ENCODE results near the gene CAT.

Gene CAT

DNA sequence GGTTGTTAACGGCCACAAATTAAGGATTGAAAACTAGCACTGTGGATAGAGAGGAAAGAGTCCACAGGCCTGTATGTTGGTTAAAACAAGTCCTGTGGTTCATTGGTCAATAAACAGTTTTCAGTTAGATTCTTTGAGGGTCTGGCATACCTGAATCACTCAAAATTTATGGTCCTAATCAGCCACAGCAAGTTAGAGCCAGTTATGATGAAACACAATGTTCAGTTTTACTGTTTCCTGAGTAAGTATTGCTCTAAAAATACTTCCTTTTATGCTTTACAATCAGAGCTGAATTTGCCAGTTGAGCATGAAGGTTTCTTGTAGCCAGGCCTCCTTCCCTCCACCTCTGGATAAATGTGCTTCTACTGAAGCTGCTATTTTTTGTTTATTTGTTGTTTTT, 12.9 kb upstream of the CAT start:
- Histone ChIP-seq H3K9ac (ENCODE audit: low read length) (no peak overlapping the region), H3K4me1 (ENCODE audit: control insufficient read depth, low read depth, low read length) (no peaks in the 10 kb centered on the region), H3K27me3 (ENCODE audit: control insufficient read depth, insufficient read depth, low read length) (no peaks in the 10 kb centered on the region), H3K27ac (ENCODE audit: low read length) (no peak overlapping the region), H3K4me3 (ENCODE audit: low read length) (no peak overlapping the region), H3K9me3 (ENCODE audit: control insufficient read depth, low read depth, low read length) (no peaks in the 10 kb centered on the region), H3K36me3 (ENCODE audit: control insufficient read depth, low read depth, low read length) (no peaks in the 10 kb centered on the region)

- Histone ChIP-seq H3K4me1 (ENCODE audit: control insufficient read depth, low read depth, low read length) (no peaks in the 10 kb centered on the region), H3K9ac (ENCODE audit: low read length) (no peak overlapping the region), H3K36me3 (ENCODE audit: control insufficient read depth, low read depth, low read length) (no peaks in the 10 kb centered on the region), H3K4me3 (ENCODE audit: low read length) (no peak overlapping the region), H3K9me3 (ENCODE audit: control insufficient read depth, low read depth, low read length) (no peaks in the 10 kb centered on the region), H3K27me3 (ENCODE audit: control insufficient read depth, insufficient read depth, low read length) (no peaks in the 10 kb centered on the region), H3K27ac (ENCODE audit: low read length) (no peak overlapping the region)
Measured at GRCh38 chr11:34426766-34427185, 12.0 kb upstream of the CAT start.

GRCh38 chr11:34427186-34427805, 11.4 kb upstream of the CAT start:
- Histone ChIP-seq H3K9ac (ENCODE audit: low read length) (no peak overlapping the region), H3K4me3 (ENCODE audit: low read length) (no peak overlapping the region), H3K9me3 (ENCODE audit: control insufficient read depth, low read depth, low read length) (no peaks in the 10 kb centered on the region), H3K27me3 (ENCODE audit: control insufficient read depth, insufficient read depth, low read length) (no peaks in the 10 kb centered on the region), H3K27ac (ENCODE audit: low read length) (no peak overlapping the region), H3K36me3 (ENCODE audit: control insufficient read depth, low read depth, low read length) (no peaks in the 10 kb centered on the region), H3K4me1 (ENCODE audit: control insufficient read depth, low read depth, low read length) (no peaks in the 10 kb centered on the region)

DNA sequence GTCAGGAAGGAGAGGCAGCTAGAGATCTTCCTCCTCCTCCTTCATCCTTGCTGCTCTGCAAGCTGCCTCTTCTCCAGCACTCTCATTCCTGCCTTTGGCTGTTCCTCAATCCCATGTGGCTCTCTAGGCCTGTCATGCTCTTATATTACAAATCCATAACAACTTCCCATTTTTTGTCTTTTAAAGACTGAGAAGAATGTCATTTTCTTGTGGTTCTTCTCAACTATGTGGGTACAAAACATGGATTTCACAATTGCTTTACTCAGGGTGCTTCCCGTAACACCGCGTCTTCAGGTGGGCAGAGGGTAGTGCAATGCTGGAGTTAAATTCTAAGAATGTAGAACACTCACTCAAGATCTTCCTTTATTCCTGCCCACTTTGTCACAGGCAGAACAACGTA, 6.8 kb upstream of the CAT start:
- Histone ChIP-seq H3K9ac (ENCODE audit: low read length) (no peak overlapping the region), H3K4me1 (ENCODE audit: control insufficient read depth, low read depth, low read length) (no peaks in the 10 kb centered on the region), H3K27ac (ENCODE audit: low read length) (no peak overlapping the region), H3K27me3 (ENCODE audit: control insufficient read depth, insufficient read depth, low read length) (no peaks in the 10 kb centered on the region), H3K9me3 (ENCODE audit: control insufficient read depth, low read depth, low read length) (no peaks in the 10 kb centered on the region), H3K36me3 (ENCODE audit: control insufficient read depth, low read depth, low read length) (no peaks in the 10 kb centered on the region), H3K4me3 (ENCODE audit: low read length) (no peak overlapping the region)

- Histone ChIP-seq H3K27me3 (ENCODE audit: control insufficient read depth, insufficient read depth, low read length) (no peaks in the 10 kb centered on the region), H3K9me3 (ENCODE audit: control insufficient read depth, low read depth, low read length) (no peaks in the 10 kb centered on the region), H3K36me3 (ENCODE audit: control insufficient read depth, low read depth, low read length) (no peaks in the 10 kb centered on the region), H3K4me1 (ENCODE audit: control insufficient read depth, low read depth, low read length) (no peaks in the 10 kb centered on the region), H3K9ac (ENCODE audit: low read length) (no peak overlapping the region), H3K27ac (ENCODE audit: low read length) (no peak overlapping the region), H3K4me3 (ENCODE audit: low read length) (no peak overlapping the region)
Measured at GRCh38 chr11:34432822-34433221, 5.9 kb upstream of the CAT start.

GRCh38 chr11:34433899-34434298, 4.8 kb upstream of the CAT start:
- no peak overlapping the region for H3K27ac ChIP-seq (ENCODE audit: low read length)
- H3K36me3 ChIP-seq (ENCODE audit: control insufficient read depth, low read depth, low read length) = no peaks in the 10 kb centered on the region
- no peaks in the 10 kb centered on the region for H3K4me1 ChIP-seq (ENCODE audit: control insufficient read depth, low read depth, low read length)
- no peak overlapping the region for H3K4me3 ChIP-seq (ENCODE audit: low read length)
- no peaks in the 10 kb centered on the region for H3K9me3 ChIP-seq (ENCODE audit: control insufficient read depth, low read depth, low read length)
- no peaks in the 10 kb centered on the region for H3K27me3 ChIP-seq (ENCODE audit: control insufficient read depth, insufficient read depth, low read length)
- H3K9ac ChIP-seq (ENCODE audit: low read length) = no peak overlapping the region

DNA sequence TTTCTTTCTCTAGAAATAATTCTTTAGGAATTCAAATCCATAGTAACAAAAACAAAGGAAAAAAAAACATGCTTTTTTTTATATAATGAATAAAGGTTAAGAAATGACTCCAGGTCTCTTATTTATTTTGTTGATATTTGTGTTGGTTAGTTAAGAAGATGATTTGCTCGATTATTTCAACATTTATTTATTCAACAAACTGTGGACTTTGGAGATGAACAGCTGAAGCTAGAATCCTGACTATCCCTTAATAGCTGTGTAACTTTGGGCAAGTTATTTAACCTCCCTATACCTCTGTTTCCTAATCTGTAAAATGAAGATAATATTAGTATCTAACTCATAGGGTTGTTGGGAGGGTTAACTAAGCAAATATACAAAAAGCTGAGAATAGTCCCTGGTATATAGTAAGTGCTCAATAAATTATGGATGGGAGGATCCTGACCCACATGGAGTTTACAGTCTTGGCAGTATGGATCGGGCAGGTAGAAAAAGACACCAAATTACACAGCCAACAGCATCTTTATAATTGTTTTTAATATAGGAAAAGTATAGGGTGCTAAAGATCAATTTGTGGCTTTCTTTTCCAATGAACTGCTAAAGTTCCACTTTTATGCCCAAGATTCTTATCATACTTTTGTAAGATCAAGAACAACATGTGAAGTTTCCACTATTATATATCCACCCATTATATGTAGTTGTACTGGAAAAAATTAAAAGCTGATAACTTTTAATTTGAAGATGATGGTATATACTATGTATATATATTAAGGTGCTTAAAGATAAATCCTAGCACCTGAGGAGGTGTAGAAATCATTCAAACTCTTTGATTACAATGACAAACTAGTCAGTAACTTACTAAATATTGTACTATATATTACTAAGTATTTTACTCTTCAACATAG, 1.3 kb upstream of the CAT start:
- no peak overlapping the region for H3K9ac ChIP-seq (ENCODE audit: low read length)
- H3K4me1 ChIP-seq (ENCODE audit: control insufficient read depth, low read depth, low read length) = no peaks in the 10 kb centered on the region
- H3K9me3 ChIP-seq (ENCODE audit: control insufficient read depth, low read depth, low read length) = no peaks in the 10 kb centered on the region
- H3K4me3 ChIP-seq (ENCODE audit: low read length) = no peak overlapping the region
- H3K36me3 ChIP-seq (ENCODE audit: control insufficient read depth, low read depth, low read length) = no peaks in the 10 kb centered on the region
- H3K27me3 ChIP-seq (ENCODE audit: control insufficient read depth, insufficient read depth, low read length) = no peaks in the 10 kb centered on the region
- no peak overlapping the region for H3K27ac ChIP-seq (ENCODE audit: low read length)

GRCh38 chr11:34439610-34440198, 970 bp downstream of the CAT start:
- no peak overlapping the region for H3K9ac ChIP-seq (ENCODE audit: low read length)
- H3K4me1 ChIP-seq (ENCODE audit: control insufficient read depth, low read depth, low read length) = no peaks in the 10 kb centered on the region
- no peaks in the 10 kb centered on the region for H3K9me3 ChIP-seq (ENCODE audit: control insufficient read depth, low read depth, low read length)
- no peak overlapping the region for H3K4me3 ChIP-seq (ENCODE audit: low read length)
- no peak overlapping the region for H3K27ac ChIP-seq (ENCODE audit: low read length)
- no peaks in the 10 kb centered on the region for H3K27me3 ChIP-seq (ENCODE audit: control insufficient read depth, insufficient read depth, low read length)
- H3K36me3 ChIP-seq (ENCODE audit: control insufficient read depth, low read depth, low read length) = no peaks in the 10 kb centered on the region

DNA sequence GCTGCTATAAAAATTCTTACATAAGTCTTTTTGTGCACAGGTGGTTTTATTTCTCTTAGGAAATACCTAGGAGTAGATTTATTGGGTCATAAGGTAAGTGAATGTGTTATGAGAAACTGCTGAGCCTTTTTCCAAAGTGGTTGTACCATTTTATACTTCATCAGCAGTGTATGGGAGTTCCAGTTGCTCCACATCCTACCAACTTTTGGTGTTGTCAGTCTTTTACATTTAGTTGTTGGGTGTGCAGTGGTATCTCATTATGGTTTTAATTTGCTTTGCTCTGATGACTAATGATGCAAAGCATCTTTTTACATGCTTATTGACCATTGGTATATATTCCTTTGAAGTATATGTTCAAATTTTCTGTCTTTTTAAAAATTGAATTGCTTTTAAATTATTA, 3.1 kb downstream of the CAT start:
- Histone ChIP-seq H3K4me1 (ENCODE audit: control insufficient read depth, low read depth, low read length) (no peaks in the 10 kb centered on the region), H3K9ac (ENCODE audit: low read length) (no peak overlapping the region), H3K36me3 (ENCODE audit: control insufficient read depth, low read depth, low read length) (no peaks in the 10 kb centered on the region), H3K4me3 (ENCODE audit: low read length) (no peak overlapping the region), H3K27me3 (ENCODE audit: control insufficient read depth, insufficient read depth, low read length) (no peaks in the 10 kb centered on the region), H3K27ac (ENCODE audit: low read length) (no peak overlapping the region), H3K9me3 (ENCODE audit: control insufficient read depth, low read depth, low read length) (no peaks in the 10 kb centered on the region)

DNA sequence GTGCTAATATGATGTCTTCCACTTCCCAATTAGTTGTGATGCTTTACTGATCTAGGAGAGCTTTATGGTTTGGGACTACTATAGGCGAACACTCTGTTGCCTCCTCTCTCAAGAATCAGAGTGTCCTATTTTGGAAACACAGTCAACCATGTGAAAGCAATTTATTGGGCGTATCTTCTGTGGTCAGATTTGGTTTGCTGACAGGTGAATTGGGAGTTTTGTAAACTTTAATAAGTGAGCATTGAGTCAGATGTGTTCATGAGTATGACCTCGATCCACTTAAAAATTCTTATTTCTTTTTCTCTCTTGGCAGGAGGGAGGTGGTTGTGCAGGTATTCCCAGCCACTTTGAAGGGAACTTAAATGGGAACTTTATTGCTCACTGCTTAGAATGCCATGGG, 4.4 kb downstream of the CAT start:
- no peak overlapping the region for H3K27ac ChIP-seq (ENCODE audit: low read length)
- no peaks in the 10 kb centered on the region for H3K9me3 ChIP-seq (ENCODE audit: control insufficient read depth, low read depth, low read length)
- H3K27me3 ChIP-seq (ENCODE audit: control insufficient read depth, insufficient read depth, low read length) = no peaks in the 10 kb centered on the region
- no peaks in the 10 kb centered on the region for H3K4me1 ChIP-seq (ENCODE audit: control insufficient read depth, low read depth, low read length)
- no peak overlapping the region for H3K9ac ChIP-seq (ENCODE audit: low read length)
- H3K36me3 ChIP-seq (ENCODE audit: control insufficient read depth, low read depth, low read length) = no peaks in the 10 kb centered on the region
- H3K4me3 ChIP-seq (ENCODE audit: low read length) = no peak overlapping the region

DNA sequence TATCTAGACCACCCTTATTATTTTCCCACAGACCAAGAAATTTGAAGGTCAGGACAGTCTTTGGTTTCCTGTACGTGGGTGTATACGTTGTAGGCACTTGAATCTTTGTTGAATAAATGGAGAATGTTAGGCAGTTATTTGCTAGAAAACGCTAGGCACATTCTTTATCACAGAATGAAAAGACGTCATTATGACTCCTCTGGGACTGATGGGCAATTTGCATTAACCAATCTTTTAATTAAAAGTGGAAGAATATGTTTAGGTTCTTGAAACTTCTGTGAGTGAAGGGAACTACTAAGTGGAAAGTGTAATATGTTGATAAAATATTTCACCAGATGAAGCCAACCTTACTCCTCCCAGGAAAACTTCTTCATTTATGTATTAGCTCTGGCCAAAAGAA, 5.7 kb downstream of the CAT start:
- Histone ChIP-seq H3K36me3 (ENCODE audit: control insufficient read depth, low read depth, low read length) (no peaks in the 10 kb centered on the region), H3K9me3 (ENCODE audit: control insufficient read depth, low read depth, low read length) (no peaks in the 10 kb centered on the region), H3K27me3 (ENCODE audit: control insufficient read depth, insufficient read depth, low read length) (no peaks in the 10 kb centered on the region), H3K27ac (ENCODE audit: low read length) (no peak overlapping the region), H3K9ac (ENCODE audit: low read length) (no peak overlapping the region), H3K4me3 (ENCODE audit: low read length) (no peak overlapping the region), H3K4me1 (ENCODE audit: control insufficient read depth, low read depth, low read length) (no peaks in the 10 kb centered on the region)

Measured in iPS-18a (cell line).